Tibial nerve (tissue), 4 donors: ENCODE data around the gene SLAMF1.

Experiments used
- EP300 ChIP-seq, 2 donors: sonication (generic); formaldehyde crosslinking; IDR thresholded peaks; one replicate each; pipeline ENCODE4 v1.6.1; 2017; ENCODE audit warnings: antibody characterized with exemption in 2 of 2, mild to moderate bottlenecking in 1 of 2
- TF ChIP-seq, protein P1 (sequence below), 5 experiments: fragments of 200-600 bp in 3 of 5; fragments of 450-650 bp in 2 of 5; sonication (generic) in 3 of 5; IDR thresholded peaks; one replicate each; pipeline ENCODE4 v1.5.1; 2016 to 2019; ENCODE audit warnings: antibody characterized with exemption in 5 of 5, mild to moderate bottlenecking in 3 of 5, moderate library complexity in 2 of 5

DNA sequence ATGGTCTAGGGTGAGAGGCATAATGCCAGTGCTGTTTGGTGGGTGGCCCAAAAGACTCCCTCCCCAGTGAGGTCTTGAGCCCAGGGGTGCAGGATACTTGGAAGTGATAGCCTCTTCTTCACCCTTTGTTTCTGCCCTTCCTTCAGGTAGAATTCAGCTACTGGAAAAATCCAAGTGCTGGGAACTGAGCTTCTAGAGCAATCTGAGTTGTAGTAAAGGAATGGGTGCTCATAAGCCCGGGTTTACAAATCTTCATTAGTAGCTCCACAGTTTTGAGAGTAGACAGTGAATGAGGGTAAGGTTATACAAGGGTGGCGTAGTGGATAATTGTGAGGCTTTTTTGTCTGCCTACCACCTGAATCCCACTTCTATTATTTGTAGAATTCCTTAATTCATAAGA lies 38.3 kb downstream of the SLAMF1 start:
- TF ChIP-seq EP300 (IDR thresholded peaks at IDR 0.05): no peak
- TF ChIP-seq, protein P1, sequence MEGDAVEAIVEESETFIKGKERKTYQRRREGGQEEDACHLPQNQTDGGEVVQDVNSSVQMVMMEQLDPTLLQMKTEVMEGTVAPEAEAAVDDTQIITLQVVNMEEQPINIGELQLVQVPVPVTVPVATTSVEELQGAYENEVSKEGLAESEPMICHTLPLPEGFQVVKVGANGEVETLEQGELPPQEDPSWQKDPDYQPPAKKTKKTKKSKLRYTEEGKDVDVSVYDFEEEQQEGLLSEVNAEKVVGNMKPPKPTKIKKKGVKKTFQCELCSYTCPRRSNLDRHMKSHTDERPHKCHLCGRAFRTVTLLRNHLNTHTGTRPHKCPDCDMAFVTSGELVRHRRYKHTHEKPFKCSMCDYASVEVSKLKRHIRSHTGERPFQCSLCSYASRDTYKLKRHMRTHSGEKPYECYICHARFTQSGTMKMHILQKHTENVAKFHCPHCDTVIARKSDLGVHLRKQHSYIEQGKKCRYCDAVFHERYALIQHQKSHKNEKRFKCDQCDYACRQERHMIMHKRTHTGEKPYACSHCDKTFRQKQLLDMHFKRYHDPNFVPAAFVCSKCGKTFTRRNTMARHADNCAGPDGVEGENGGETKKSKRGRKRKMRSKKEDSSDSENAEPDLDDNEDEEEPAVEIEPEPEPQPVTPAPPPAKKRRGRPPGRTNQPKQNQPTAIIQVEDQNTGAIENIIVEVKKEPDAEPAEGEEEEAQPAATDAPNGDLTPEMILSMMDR (IDR thresholded peaks at IDR 0.05): no peak
